ENCODE results near the gene SLC19A1.

Gene SLC19A1

GRCh38 chr21:45516071-45516670 is 26.1 kb downstream of the SLC19A1 start:
- DNase-seq, result no peak

GRCh38 chr21:45515241-45516061 is 26.8 kb downstream of the SLC19A1 start:
- no peak for DNase-seq

- no peak for DNase-seq
Observed at GRCh38 chr21:45514311-45515021, 27.8 kb downstream of the SLC19A1 start.

GRCh38 chr21:45513741-45514310 is 28.4 kb downstream of the SLC19A1 start:
- no peak for DNase-seq

- no peak for DNase-seq
Observed at GRCh38 chr21:45513003-45513717, 29.1 kb downstream of the SLC19A1 start.

- DNase-seq, result no peak
Observed at GRCh38 chr21:45512626-45513002, 29.6 kb downstream of the SLC19A1 start.

- no peak for DNase-seq
Observed at GRCh38 chr21:45511661-45512431, 30.4 kb downstream of the SLC19A1 start.

- no peak for DNase-seq
Observed at GRCh38 chr21:45511007-45511406, 31.2 kb downstream of the SLC19A1 start.

GRCh38 chr21:45510466-45510955 is 31.7 kb downstream of the SLC19A1 start:
- no peak for DNase-seq

- no peak for DNase-seq
Observed at GRCh38 chr21:45509566-45510465, 32.4 kb downstream of the SLC19A1 start.

GRCh38 chr21:45508607-45509565 is 33.4 kb downstream of the SLC19A1 start:
- no peak for DNase-seq

GRCh38 chr21:45507888-45508508 is 34.2 kb downstream of the SLC19A1 start:
- DNase-seq, result no peak

GRCh38 chr21:45507523-45507875 is 34.7 kb downstream of the SLC19A1 start:
- DNase-seq, result no peak

GRCh38 chr21:45506836-45507522 is 35.3 kb downstream of the SLC19A1 start:
- DNase-seq, result no peak

- DNase-seq, result no peak
Observed at GRCh38 chr21:45506241-45506817, 35.9 kb downstream of the SLC19A1 start.

GRCh38 chr21:45505416-45506021 is 36.7 kb downstream of the SLC19A1 start:
- no peak for DNase-seq

Measured in left hindlimb (tissue), 1 donor.